H9 (cell line): ENCODE data around the gene OR4D1. TPM values are rescaled to one million over a fixed set of nuclear protein-coding genes. Genes with fewer than 3 reads are reported as not detected.
"Not testable (repeated sequence)": the region's sequence is repeated elsewhere in the genome, so short reads cannot be mapped to it uniquely, and the experiment has no call there.

Experiments
- DNase-seq: peaks from one replicate; pipeline ENCODE4 v3.0.0-alpha.2; 2017
- H2AFZ ChIP-seq: one replicate; pipeline ENCODE4 v1.6.1; 2013; ENCODE audit warnings: mild to moderate bottlenecking, low read length, control low read depth, moderate library complexity
- H2AK5ac ChIP-seq: 2 replicates; pipeline ENCODE4 v1.6.1; 2013; ENCODE audit warnings: low read length, control low read depth, mixed read lengths; ENCODE audit not compliant: insufficient read length
- H2BK120ac ChIP-seq: one replicate; pipeline ENCODE4 v1.6.1; 2013; ENCODE audit warnings: low read depth, mild to moderate bottlenecking, low read length, control low read depth, inconsistent platforms; ENCODE audit not compliant: poor library complexity, severe bottlenecking
- H2BK12ac ChIP-seq: 2 replicates; pipeline ENCODE4 v1.6.1; 2013; ENCODE audit warnings: low read length, control low read depth, mixed read lengths, low read depth; ENCODE audit not compliant: insufficient read length
- H2BK15ac ChIP-seq: 2 replicates; pipeline ENCODE4 v1.6.1; 2013; ENCODE audit warnings: low read depth, low read length, control low read depth
- H2BK20ac ChIP-seq: one replicate; pipeline ENCODE4 v1.6.1; 2013; ENCODE audit warnings: low read depth, mild to moderate bottlenecking, low read length, control low read depth, inconsistent platforms; ENCODE audit not compliant: poor library complexity, severe bottlenecking
- H2BK5ac ChIP-seq: 2 replicates; pipeline ENCODE4 v1.6.1; 2013; ENCODE audit warnings: low read length, control low read depth, mixed read lengths; ENCODE audit not compliant: insufficient read length
- H3K14ac ChIP-seq: 2 replicates; pipeline ENCODE4 v1.6.1; 2013; ENCODE audit warnings: low read length, control low read depth; ENCODE audit not compliant: insufficient read depth
- H3K18ac ChIP-seq: 2 replicates; pipeline ENCODE4 v1.6.1; 2013; ENCODE audit warnings: low read depth, mild to moderate bottlenecking, mixed read lengths, low read length, control low read depth; ENCODE audit not compliant: insufficient read length
- H3K23ac ChIP-seq: 2 replicates; pipeline ENCODE4 v1.6.1; 2013; ENCODE audit warnings: low read length, control low read depth, mixed read lengths, low read depth; ENCODE audit not compliant: insufficient read length
- H3K23me2 ChIP-seq: 2 replicates; pipeline ENCODE4 v1.6.1; 2013; ENCODE audit warnings: low read depth, mild to moderate bottlenecking, mixed read lengths, low read length, control low read depth; ENCODE audit not compliant: insufficient read length, poor library complexity, severe bottlenecking
- H3K27ac ChIP-seq: 2 replicates; pipeline ENCODE4 v1.5.1; 2013; ENCODE audit warnings: low read length, control low read depth, mixed read lengths, low read depth; ENCODE audit not compliant: insufficient read length
- H3K27me3 ChIP-seq: 2 replicates; pipeline ENCODE4 v1.6.1; 2013; ENCODE audit warnings: low read length, control low read depth, inconsistent platforms; ENCODE audit not compliant: insufficient read depth
- H3K4ac ChIP-seq: 2 replicates; pipeline ENCODE4 v1.6.1; 2013; ENCODE audit warnings: low read depth, mild to moderate bottlenecking, control low read depth, inconsistent platforms, low read length, moderate library complexity
- H3K4me1 ChIP-seq: 2 replicates; pipeline ENCODE4 v1.6.1; 2013; ENCODE audit warnings: low read length, control low read depth, inconsistent platforms; ENCODE audit not compliant: insufficient read depth
- H3K4me2 ChIP-seq: 2 replicates; pipeline ENCODE4 v1.6.1; 2013; ENCODE audit warnings: low read length, control low read depth, mixed read lengths; ENCODE audit not compliant: insufficient read length, insufficient read depth
- H3K56ac ChIP-seq: 2 replicates; pipeline ENCODE4 v1.6.1; 2013; ENCODE audit warnings: low read depth, mild to moderate bottlenecking, mixed read lengths, low read length, control low read depth; ENCODE audit not compliant: insufficient read length
- H3K79me1 ChIP-seq: 2 replicates; pipeline ENCODE4 v1.6.1; 2013; ENCODE audit warnings: low read depth, mild to moderate bottlenecking, moderate library complexity, low read length, control low read depth, inconsistent platforms; ENCODE audit not compliant: insufficient read depth, poor library complexity, severe bottlenecking
- H3K79me2 ChIP-seq: 2 replicates; pipeline ENCODE4 v1.6.1; 2013; ENCODE audit warnings: low read length, control low read depth, inconsistent platforms; ENCODE audit not compliant: insufficient read depth
- H3K9ac ChIP-seq: 2 replicates; pipeline ENCODE4 v1.6.1; 2013; ENCODE audit warnings: low read length, control low read depth, mixed read lengths; ENCODE audit not compliant: insufficient read length; ENCODE audit errors: extremely low read depth
- H3K9me3 ChIP-seq: one replicate; pipeline ENCODE4 v1.6.1; 2013; ENCODE audit warnings: low read depth, low read length, inconsistent platforms; ENCODE audit not compliant: control insufficient read depth
- H3T11ph ChIP-seq: one replicate; pipeline ENCODE4 v1.6.1; 2013; ENCODE audit warnings: mild to moderate bottlenecking, low read length, control low read depth, inconsistent platforms
- H4K20me1 ChIP-seq: one replicate; pipeline ENCODE4 v1.6.1; 2013; ENCODE audit not compliant: control insufficient read depth, insufficient read length, insufficient read depth
- H4K5ac ChIP-seq: 2 replicates; pipeline ENCODE4 v1.6.1; 2013; ENCODE audit warnings: low read depth, mild to moderate bottlenecking, mixed read lengths, low read length, control low read depth; ENCODE audit not compliant: insufficient read length
- H4K8ac ChIP-seq: replicated peaks from 2 replicates; pipeline ENCODE4 v1.6.1; 2013; ENCODE audit warnings: low read length, control low read depth, mixed read lengths, low read depth; ENCODE audit not compliant: insufficient read length
- H4K91ac ChIP-seq: 2 replicates; pipeline ENCODE4 v1.6.1; 2013; ENCODE audit warnings: low read depth, mild to moderate bottlenecking, moderate library complexity, mixed read lengths, low read length, control low read depth; ENCODE audit not compliant: insufficient read length
- H3K27ac Mint-ChIP-seq, 3 experiments: 2 replicates in 2 of 3; 3 replicates in 1 of 3; pipeline ENCODE4 v1.8.0; 2020 to 2021; ENCODE audit warnings: mixed read lengths in 3 of 3, mild to moderate bottlenecking in 1 of 3, moderate library complexity in 1 of 3
- H3K27me3 Mint-ChIP-seq: 2 replicates; pipeline ENCODE4 v1.8.0; 2021; ENCODE audit warnings: low read depth, mild to moderate bottlenecking, moderate library complexity, mixed read lengths
- H3K36me3 Mint-ChIP-seq, 3 experiments: 2 replicates in 2 of 3; 3 replicates in 1 of 3; pipeline ENCODE4 v1.8.0; 2020 to 2021; ENCODE audit warnings: low read depth in 3 of 3, mixed read lengths in 3 of 3; ENCODE audit not compliant: insufficient read depth in 1 of 3
- H3K4me1 Mint-ChIP-seq, 2 experiments: 2 replicates each; pipeline ENCODE4 v1.8.0; 2020; ENCODE audit warnings: mixed read lengths in 2 of 2
- H3K4me3 Mint-ChIP-seq, 2 experiments: 2 replicates in 1 of 2; 3 replicates in 1 of 2; pipeline ENCODE4 v1.8.0; 2020 to 2021; ENCODE audit warnings: mild to moderate bottlenecking in 2 of 2, mixed read lengths in 2 of 2, moderate library complexity in 1 of 2
- H3K9me3 Mint-ChIP-seq, 2 experiments: 2 replicates in 1 of 2; 3 replicates in 1 of 2; pipeline ENCODE4 v1.8.0; 2020; ENCODE audit warnings: mild to moderate bottlenecking in 2 of 2, mixed read lengths in 2 of 2, moderate library complexity in 1 of 2
- CTCF ChIP-seq: fragments of 200-600 bp; sonication (generic); conservative IDR thresholded peaks from 3 replicates; pipeline ENCODE4 v1.8.0; 2021; ENCODE audit warnings: antibody characterized with exemption, mild to moderate bottlenecking
- WGBS: extraction: QIAGEN DNeasy Blood & Tissue Kit; methylation state at CpG from one replicate; pipeline ENCODE4 v1.1.7; 2013; ENCODE audit warnings: missing lambda C conversion rate, low lambda C conversion rate, mixed read lengths; ENCODE audit not compliant: insufficient read length; ENCODE audit errors: extremely low coverage; 5-methylcytosine and 5-hydroxymethylcytosine counted together
- total RNA-seq: library from RNA; stranded (reverse); gene quantifications from 2 replicates; pipeline ENCODE4 v1.2.1, GENCODE V29; 2021

OR4D1 gene
- total RNA-seq, 1 experiment from 2014 or later, result 0.11 TPM

- Histone ChIP-seq H3K23me2 (no peaks in the 10 kb centered on the region), H3K14ac (no peak overlapping the region), H3K18ac (no peak overlapping the region), H3K23ac (no peak overlapping the region), H2BK15ac (no peak overlapping the region), H3K56ac (no peak overlapping the region), H4K20me1 (no peaks in the 10 kb centered on the region), H3K9ac (no peak overlapping the region), H2BK20ac (no peak overlapping the region), H3K79me2 (no peaks in the 10 kb centered on the region), H3K9me3 (no peaks in the 10 kb centered on the region), H3K4me1 (no peaks in the 10 kb centered on the region), H3K4ac (no peak overlapping the region), H3K27ac (no peak overlapping the region), H2BK12ac (no peak overlapping the region), H4K91ac (no peak overlapping the region), H4K8ac (no peak overlapping the region), H3T11ph (no peak overlapping the region), H2AK5ac (no peak overlapping the region), H2BK120ac (no peak overlapping the region), H3K27me3 (no peaks in the 10 kb centered on the region), H2AFZ (no peak overlapping the region), H3K4me2 (no peak overlapping the region), H4K5ac (no peak overlapping the region), H2BK5ac (no peak overlapping the region), H3K79me1 (no peaks in the 10 kb centered on the region)
- no CpG with 5 or more reads among the region's 5 CpGs for WGBS
- H3K4me1 Mint-ChIP-seq, result 0 out of 4 replicates have a peak, but pooled peaks cover 0 to 5% of the 10 kb centered on the region in 2 experiments
- H3K9me3 Mint-ChIP-seq, result peaks cover 24% of the 10 kb centered on the region in 2 experiments
- H3K4me3 Mint-ChIP-seq, result no peak overlapping the region
- peaks cover 2 to 19% (median 5%) of the 10 kb centered on the region in 3 experiments; a peak in 6 of 7 replicates for H3K36me3 Mint-ChIP-seq
- no peak for DNase-seq
- no peak overlapping the region for H3K27ac Mint-ChIP-seq
- peaks cover 37% of the 10 kb centered on the region for H3K27me3 Mint-ChIP-seq
- TF ChIP-seq CTCF, result no peak
Observed at GRCh38 chr17:58141505-58141904, 6.7 kb upstream of the OR4D1 start.

GRCh38 chr17:58143335-58143734 lies 4.8 kb upstream of the OR4D1 start:
- not testable (repeated sequence) for H2BK15ac ChIP-seq, H3K4me2 ChIP-seq, H2BK20ac ChIP-seq, H3K9ac ChIP-seq, H2AFZ ChIP-seq, H3K4ac ChIP-seq, H3K23ac ChIP-seq, H2BK12ac ChIP-seq, H3K4me1 ChIP-seq, H3K79me2 ChIP-seq, H3K56ac ChIP-seq, H4K91ac ChIP-seq, H4K5ac ChIP-seq, H3T11ph ChIP-seq, H3K27ac ChIP-seq, H2BK120ac ChIP-seq, H3K27me3 ChIP-seq, H2BK5ac ChIP-seq, H3K14ac ChIP-seq, DNase-seq, H3K23me2 ChIP-seq, H3K4me1 Mint-ChIP-seq, H3K4me3 Mint-ChIP-seq, H4K8ac ChIP-seq, H3K9me3 ChIP-seq, H4K20me1 ChIP-seq, H2AK5ac ChIP-seq, H3K27ac Mint-ChIP-seq, H3K18ac ChIP-seq, H3K79me1 ChIP-seq
- no CpG with 5 or more reads among the region's 4 CpGs for WGBS
- Mint-ChIP-seq H3K9me3 (peaks cover 24% of the 10 kb centered on the region in 2 experiments), H3K36me3 (peaks cover 2 to 19% (median 5%) of the 10 kb centered on the region in 3 experiments; a peak in 6 of 7 replicates), H3K27me3 (peaks cover 45% of the 10 kb centered on the region)
